Keratinocyte (primary cell): Measurements from ENCODE around the gene ABCD2. TPM values are rescaled to one million over a fixed set of nuclear protein-coding genes. Genes with fewer than 3 reads are reported as not detected.

Source experiments
- DNase-seq: peaks from one replicate; pipeline ENCODE4 v3.0.0-alpha.2; 2011; ENCODE audit warnings: low read depth, missing footprints, low spot score
- FAIRE-seq: peaks from 2 replicates; lab custom pipeline; 2011; peaks lifted over from hg19 to GRCh38; lab: Jason Lieb, UNC
- H2AFZ ChIP-seq: 2 replicates; pipeline ENCODE4 v1.6.0; 2012; ENCODE audit warnings: low read length, control low read depth, inconsistent platforms; ENCODE audit not compliant: control insufficient read depth
- H3K27ac ChIP-seq: 2 replicates; pipeline ENCODE4 v1.5.1; 2011; ENCODE audit warnings: low read length; ENCODE audit not compliant: control insufficient read depth, insufficient read depth
- H3K27me3 ChIP-seq: 3 replicates; pipeline ENCODE4 v1.6.0; 2011; ENCODE audit warnings: low read length; ENCODE audit not compliant: control insufficient read depth, insufficient read depth; ENCODE audit errors: extremely low read depth
- H3K36me3 ChIP-seq, 2 experiments: 2 replicates in 1 of 2; 3 replicates in 1 of 2; pipeline ENCODE4 v1.5.1; 2011; ENCODE audit warnings: low read length in 2 of 2, mild to moderate bottlenecking in 1 of 2; ENCODE audit not compliant: control insufficient read depth in 2 of 2, insufficient read depth in 2 of 2; ENCODE audit errors: extremely low read depth in 1 of 2
- H3K4me1 ChIP-seq: 3 replicates; pipeline ENCODE4 v1.5.1; 2011; ENCODE audit warnings: low read length; ENCODE audit not compliant: control insufficient read depth, insufficient read depth; ENCODE audit errors: extremely low read depth
- H3K4me2 ChIP-seq: 3 replicates; pipeline ENCODE4 v1.6.0; 2011; ENCODE audit warnings: low read depth, low read length; ENCODE audit not compliant: control insufficient read depth, insufficient read depth; ENCODE audit errors: extremely low read depth
- H3K4me3 ChIP-seq, 3 experiments: fragments of 200-600 bp in 1 of 3; sonication (generic) in 1 of 3; 2 replicates in 2 of 3; 3 replicates in 1 of 3; pipeline ENCODE4 v1.5.1; 2011 to 2016; ENCODE audit warnings: low read length in 3 of 3, mild to moderate bottlenecking in 3 of 3, control low read depth in 2 of 3, inconsistent platforms in 1 of 3, low read depth in 1 of 3, mixed read lengths in 1 of 3, mixed run types in 1 of 3, moderate library complexity in 1 of 3; ENCODE audit not compliant: control insufficient read depth in 2 of 3, insufficient read depth in 2 of 3; ENCODE audit errors: extremely low read depth in 1 of 3
- H3K79me2 ChIP-seq: 2 replicates; pipeline ENCODE4 v1.6.0; 2012; ENCODE audit warnings: low read length; ENCODE audit not compliant: control insufficient read depth, insufficient read depth
- H3K9ac ChIP-seq: 3 replicates; pipeline ENCODE4 v1.6.0; 2011; ENCODE audit warnings: low read length; ENCODE audit not compliant: control insufficient read depth, insufficient read depth; ENCODE audit errors: extremely low read depth
- H3K9me1 ChIP-seq: 3 replicates; pipeline ENCODE4 v1.6.0; 2011; ENCODE audit warnings: low read length; ENCODE audit not compliant: control insufficient read depth, insufficient read depth; ENCODE audit errors: extremely low read depth
- H3K9me3 ChIP-seq: 2 replicates; pipeline ENCODE4 v1.5.1; 2012; ENCODE audit warnings: low read depth, low read length; ENCODE audit not compliant: control insufficient read depth
- H4K20me1 ChIP-seq: 3 replicates; pipeline ENCODE4 v1.6.0; 2011; ENCODE audit warnings: low read length; ENCODE audit not compliant: control insufficient read depth, insufficient read depth; ENCODE audit errors: extremely low read depth
- CTCF ChIP-seq, 3 experiments: IDR thresholded peaks in 1 of 3; conservative IDR thresholded peaks in 1 of 3; optimal IDR thresholded peaks in 1 of 3; 2 replicates in 2 of 3; 3 replicates in 1 of 3; pipeline versions ENCODE3 to v1.5.1; 2011; ENCODE audit warnings: low read length in 3 of 3, mild to moderate bottlenecking in 3 of 3, moderate library complexity in 2 of 3, control low read depth in 1 of 3, inconsistent platforms in 1 of 3; ENCODE audit not compliant: insufficient read depth in 2 of 3; ENCODE audit errors: extremely low read depth in 1 of 3
- EZH2 ChIP-seq: IDR thresholded peaks from one replicate; pipeline ENCODE4 v1.6.1; 2012; ENCODE audit warnings: inconsistent platforms, mild to moderate bottlenecking, low read length, moderate library complexity
- dilution Hi-C: fragments of 300-500 bp; cut with MboI; formaldehyde crosslinking; loops from one replicate; pipeline ENCODE4 v1.7.0; 2020; ENCODE audit warnings: low sequenced_read_pairs; ENCODE audit not compliant: extremely low pct_ligation_motif_present
- polyA plus RNA-seq, 5 experiments: library from polyadenylated mRNA; depleted of rRNA in 3 of 5; stranded (reverse) in 3 of 5; stranded (forward) in 1 of 5; unstranded in 1 of 5; fragments of >200 nt; gene quantifications; 1 replicate in 1 of 5; 2 replicates in 3 of 5; 3 replicates in 1 of 5; pipeline versions ENCODE4 v1.2.1 to v1.2.3, GENCODE V29; 2011 to 2012; ENCODE audit warnings: missing spikeins in 2 of 5, low read depth in 1 of 5, low replicate concordance in 1 of 5

Gene ABCD2
- polyA plus RNA-seq, 1 donor (not counting 4 experiments of a cell fraction or from before 2014, with no cell fraction given) = 0.03 TPM

GRCh38 chr12:39575498-39575875 lies 44.1 kb downstream of the ABCD2 start:
- no peak overlapping the region for H3K4me3 ChIP-seq
- H2AFZ ChIP-seq = no peak overlapping the region
- no peak overlapping the region for H3K27ac ChIP-seq
- no peaks in the 10 kb centered on the region for H3K27me3 ChIP-seq
- H3K9me3 ChIP-seq = no peaks in the 10 kb centered on the region
- H3K79me2 ChIP-seq = no peaks in the 10 kb centered on the region
- DNase-seq = no peak
- H3K9ac ChIP-seq = no peak overlapping the region
- no peaks in the 10 kb centered on the region for H3K9me1 ChIP-seq
- H3K4me2 ChIP-seq = no peak overlapping the region
- no peaks in the 10 kb centered on the region for H3K4me1 ChIP-seq
- no peaks in the 10 kb centered on the region for H3K36me3 ChIP-seq
- H4K20me1 ChIP-seq = no peaks in the 10 kb centered on the region
- dilution Hi-C loops = no loop called here
- FAIRE-seq = no peak
- no peak for TF ChIP-seq EZH2
- no peak for TF ChIP-seq CTCF (optimal IDR thresholded peaks at IDR 0.05 in 1 of 3, IDR thresholded peaks at IDR 0.05 in 1 of 3, conservative IDR thresholded peaks at IDR 0.05 in 1 of 3; ENCODE audit: extremely low read depth in 1 of 3, insufficient read depth in 2 of 3, low read length in 3 of 3)

GRCh38 chr12:39574785-39575497 lies 44.7 kb downstream of the ABCD2 start:
- Histone ChIP-seq H3K4me1 (no peaks in the 10 kb centered on the region), H3K4me2 (no peak overlapping the region), H3K9ac (no peak overlapping the region), H3K27me3 (no peaks in the 10 kb centered on the region), H3K36me3 (no peaks in the 10 kb centered on the region), H2AFZ (no peak overlapping the region), H3K79me2 (no peaks in the 10 kb centered on the region), H3K4me3 (no peak overlapping the region), H4K20me1 (no peaks in the 10 kb centered on the region), H3K9me1 (no peaks in the 10 kb centered on the region), H3K27ac (no peak overlapping the region), H3K9me3 (no peaks in the 10 kb centered on the region)
- TF ChIP-seq EZH2 = no peak
- no peak for TF ChIP-seq CTCF (optimal IDR thresholded peaks at IDR 0.05 in 1 of 3, IDR thresholded peaks at IDR 0.05 in 1 of 3, conservative IDR thresholded peaks at IDR 0.05 in 1 of 3; ENCODE audit: extremely low read depth in 1 of 3, insufficient read depth in 2 of 3, low read length in 3 of 3)
- dilution Hi-C loops = no loop called here
- DNase-seq (no peak), FAIRE-seq (no peak)
